Measurements from ENCODE around the gene IRX2.

IRX2 gene

GRCh38 chr5:2741956-2742355 lies 9.5 kb downstream of the IRX2 start:
- no peak for DNase-seq (ENCODE audit: low spot score)

DNA sequence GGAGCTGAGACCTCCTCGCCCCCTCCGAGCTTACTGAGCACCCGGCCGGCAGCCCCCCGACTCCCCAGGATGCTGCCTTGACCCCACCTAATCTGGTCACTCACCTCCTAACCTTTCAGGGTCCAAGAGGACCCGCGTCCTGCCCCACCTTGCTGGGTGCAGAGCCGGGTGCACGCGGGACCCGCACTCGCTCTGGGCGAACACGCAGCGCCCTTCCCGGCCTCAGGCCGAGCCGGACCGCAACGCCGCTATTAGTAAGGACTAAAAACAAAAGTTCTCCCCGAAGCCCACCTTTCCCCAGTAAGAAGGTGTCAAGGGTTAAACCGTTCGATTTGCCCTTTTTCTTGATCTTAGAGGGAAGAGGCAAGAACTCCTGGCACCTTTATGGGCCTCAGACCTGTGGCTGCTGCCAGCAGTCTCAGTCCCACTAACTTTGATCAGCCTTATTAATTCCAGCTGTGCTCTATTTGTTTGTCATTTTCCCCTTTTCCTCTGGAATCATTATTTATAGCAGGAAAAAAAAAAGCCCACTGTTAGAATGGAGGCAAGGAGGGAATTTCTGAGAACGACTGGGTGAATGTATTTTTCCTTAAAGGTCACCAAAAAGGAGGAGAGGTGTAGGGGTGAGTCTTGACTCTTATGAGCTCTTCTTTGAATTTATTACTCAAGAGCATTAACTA lies 10.5 kb downstream of the IRX2 start:
- DNase-seq (ENCODE audit: low spot score), result no peak

DNA sequence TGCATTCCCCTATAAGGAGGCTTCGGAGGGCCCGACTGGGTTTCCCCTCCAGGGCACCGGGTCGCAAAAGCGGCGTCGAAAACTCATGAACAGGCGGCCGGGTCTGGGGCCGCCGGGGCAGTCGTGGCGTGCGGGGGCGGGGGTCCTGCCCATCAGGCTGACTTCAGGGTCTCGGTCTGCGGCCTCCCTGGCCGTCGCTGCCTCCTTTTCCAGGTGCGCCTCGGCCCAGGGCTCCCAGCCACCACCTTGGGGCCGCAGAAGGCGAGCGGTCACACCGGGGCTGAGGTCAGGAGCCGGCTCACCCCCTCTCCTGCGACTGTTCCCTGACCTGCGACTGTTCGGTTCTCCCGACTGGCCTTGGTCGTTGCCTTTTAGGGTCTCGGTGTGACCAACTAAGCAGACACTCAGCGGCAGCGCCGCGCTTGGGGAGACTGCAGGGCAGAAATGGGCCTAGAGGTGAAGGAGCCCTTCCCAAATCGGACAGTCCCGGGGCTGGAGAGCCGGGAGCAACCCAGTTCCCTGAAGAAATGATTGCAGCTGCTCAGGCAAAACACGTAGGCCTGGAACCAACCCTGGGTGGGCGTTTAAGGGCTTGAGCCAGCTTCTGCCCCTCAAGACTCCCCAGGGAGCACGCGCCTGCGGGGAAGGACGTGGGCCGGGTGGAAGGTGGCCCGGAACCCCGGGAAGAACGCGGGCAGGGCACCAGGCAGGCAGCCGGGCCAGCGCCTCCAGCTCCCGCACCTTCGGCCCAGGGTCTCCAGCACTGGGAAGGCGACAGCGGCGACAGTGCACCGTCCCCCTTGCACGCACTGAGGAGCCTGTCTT lies 11.2 kb downstream of the IRX2 start:
- DNase-seq (ENCODE audit: low spot score), result no peak

GRCh38 chr5:2739360-2740050 lies 12.0 kb downstream of the IRX2 start:
- DNase-seq (ENCODE audit: low spot score), result no peak

DNA sequence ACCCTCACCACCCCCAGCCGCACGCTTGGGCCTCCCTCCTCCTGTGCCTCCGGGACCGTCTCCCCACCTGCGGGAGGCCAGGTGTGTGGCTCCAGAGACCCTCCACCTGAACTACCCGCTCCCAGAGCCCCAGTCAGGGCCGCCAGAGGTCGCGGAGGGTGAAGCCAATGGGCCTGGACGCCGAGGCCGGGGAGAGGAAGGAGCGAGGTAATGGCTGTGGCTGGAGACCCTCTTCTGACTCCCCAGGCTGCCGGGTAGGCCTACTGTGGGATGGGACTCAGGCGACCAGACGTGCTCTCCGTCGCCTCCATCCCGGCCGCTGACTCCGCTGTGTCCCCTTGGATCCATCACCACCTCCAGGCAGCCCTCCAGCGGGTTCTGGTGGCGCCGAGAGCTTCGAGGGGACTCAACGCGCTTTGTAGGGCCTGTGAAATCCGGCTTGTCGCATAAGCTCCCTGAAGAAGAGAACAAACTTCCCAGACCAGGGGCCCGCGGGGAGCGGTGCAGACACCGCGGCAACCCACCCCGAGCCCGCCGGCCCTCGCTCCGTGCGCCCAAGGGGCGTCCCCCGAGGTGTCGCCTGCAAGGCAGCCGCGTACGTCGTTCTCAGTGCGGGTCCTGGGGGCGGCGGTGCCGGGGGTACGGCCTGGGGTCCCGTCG lies 12.6 kb downstream of the IRX2 start:
- DNase-seq (ENCODE audit: low spot score), result no peak

DNA sequence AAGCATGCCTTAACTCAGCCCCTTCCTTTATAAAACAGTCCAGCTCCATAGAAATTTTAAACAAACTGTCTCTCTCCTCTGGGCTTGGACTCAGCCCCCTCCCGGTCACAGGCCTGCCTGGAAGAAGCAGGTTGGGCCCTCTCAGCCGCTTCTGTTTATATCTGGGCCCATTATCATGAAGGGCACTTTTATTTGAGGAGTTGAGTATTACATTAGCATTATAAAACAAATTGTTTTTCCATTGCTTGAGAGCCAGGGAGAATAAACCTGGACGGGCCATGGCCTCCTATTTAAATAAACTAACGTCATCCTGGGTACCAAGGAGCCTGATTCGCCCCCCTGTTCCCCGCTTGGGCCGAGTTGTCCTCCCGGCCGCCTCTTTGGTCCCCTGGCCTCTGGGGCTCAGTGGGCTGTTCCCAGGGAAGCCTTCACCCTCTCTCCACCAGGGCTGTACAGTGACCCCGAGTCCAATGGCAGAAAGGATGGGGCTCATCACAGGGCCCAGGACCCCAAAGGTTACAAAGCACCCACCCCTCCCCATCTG lies 13.2 kb downstream of the IRX2 start:
- DNase-seq (ENCODE audit: low spot score), result no peak

- DNase-seq (ENCODE audit: low spot score), result no peak
Observed at GRCh38 chr5:2737273-2738155, 14.0 kb downstream of the IRX2 start.

DNA sequence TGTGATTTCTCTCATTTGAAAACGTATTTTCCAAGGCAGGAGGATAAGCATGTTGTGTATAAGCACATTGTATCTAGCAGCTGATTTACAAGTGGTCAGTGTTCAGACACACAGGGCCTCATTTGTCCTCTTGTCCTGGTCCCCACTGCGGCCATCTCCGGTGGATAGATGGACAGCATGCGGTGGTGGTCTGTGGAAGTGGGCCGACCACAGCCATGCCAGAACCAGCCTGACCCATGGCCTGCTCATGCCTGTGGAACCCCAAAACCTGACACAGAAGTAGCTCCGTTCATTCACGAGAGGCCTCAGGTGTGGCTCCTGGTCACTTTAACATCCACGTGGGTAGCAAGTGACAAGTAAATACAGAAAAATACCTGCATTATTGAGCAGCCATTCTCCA lies 14.6 kb downstream of the IRX2 start:
- DNase-seq (ENCODE audit: low spot score), result no peak

DNA sequence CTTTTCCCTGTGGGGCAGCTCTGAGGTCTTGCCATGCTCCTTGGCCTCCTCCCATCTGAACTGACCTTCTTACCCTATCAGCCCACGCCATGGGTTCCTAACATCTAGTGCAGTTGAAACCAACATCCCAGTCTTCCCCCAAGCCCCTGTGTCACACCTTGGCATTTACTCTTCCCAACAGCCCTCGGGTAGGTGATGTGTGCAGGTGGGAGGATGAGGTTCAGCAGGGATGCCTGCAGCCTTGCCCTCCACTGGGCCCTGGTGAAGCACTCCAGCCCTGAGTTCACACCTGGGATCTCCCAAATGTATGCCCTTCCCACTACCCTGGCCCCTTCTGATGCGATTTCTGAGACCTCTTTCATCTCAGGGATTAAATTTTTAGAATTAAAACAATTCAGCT lies 15.5 kb downstream of the IRX2 start:
- no peak for DNase-seq (ENCODE audit: low spot score)

- DNase-seq (ENCODE audit: low spot score), result no peak
Observed at GRCh38 chr5:2732850-2733249, 18.6 kb downstream of the IRX2 start.

- no peak for DNase-seq (ENCODE audit: low spot score)
Observed at GRCh38 chr5:2732004-2732403, 19.5 kb downstream of the IRX2 start.

- DNase-seq (ENCODE audit: low spot score), result no peak
Observed at GRCh38 chr5:2729189-2729588, 22.3 kb downstream of the IRX2 start.

- DNase-seq (ENCODE audit: low spot score), result no peak
Observed at GRCh38 chr5:2727550-2727949, 23.9 kb downstream of the IRX2 start.

GRCh38 chr5:2725980-2726765 lies 25.3 kb downstream of the IRX2 start:
- DNase-seq (ENCODE audit: low spot score), result no peak

DNA sequence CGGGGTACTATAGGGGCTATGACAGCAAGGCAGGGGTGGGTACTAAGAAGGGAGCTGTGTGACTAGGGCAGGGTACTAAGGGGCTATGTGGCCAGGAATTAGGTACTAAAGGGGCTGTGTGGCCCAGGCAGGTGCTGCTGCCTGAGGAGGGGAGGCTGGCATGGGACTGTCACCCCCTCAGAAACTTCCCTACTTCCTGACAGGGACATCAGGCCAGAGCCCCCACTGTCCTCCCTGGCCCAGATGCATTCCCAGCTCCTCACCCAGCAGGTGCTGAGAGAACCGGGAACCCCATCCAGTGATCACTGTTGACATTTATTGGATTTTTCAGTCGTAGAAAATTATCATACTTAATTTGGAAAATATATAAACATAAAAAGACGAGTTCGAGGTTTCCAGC lies 26.6 kb downstream of the IRX2 start:
- no peak for DNase-seq (ENCODE audit: low spot score)

DNA sequence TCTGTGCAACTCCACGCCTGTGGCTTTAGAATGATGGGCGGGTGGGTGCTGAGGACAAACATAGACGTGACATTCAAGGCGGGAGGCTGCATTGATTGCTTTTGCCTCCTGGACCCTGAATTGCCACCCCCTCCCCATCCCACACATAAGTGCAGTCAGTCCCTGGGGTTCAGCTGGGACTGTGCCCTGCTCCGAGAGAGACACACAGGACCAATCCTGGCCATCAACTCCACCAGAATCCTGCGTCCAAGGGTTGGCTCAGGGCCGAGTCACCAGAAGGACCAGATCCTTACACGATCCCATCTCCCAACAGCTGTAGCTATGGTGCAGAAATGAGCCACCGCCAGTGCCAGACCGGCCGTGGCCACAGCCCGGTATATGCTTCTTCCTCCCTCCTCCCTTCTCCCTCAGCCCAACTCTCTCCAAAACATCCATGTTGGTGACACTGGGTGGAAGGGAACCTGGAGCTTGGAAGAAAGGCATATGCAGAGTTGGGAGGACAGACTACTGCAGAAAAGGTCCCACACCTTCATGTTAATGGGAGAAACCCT lies 27.4 kb downstream of the IRX2 start:
- DNase-seq (ENCODE audit: low spot score), result no peak

GRCh38 chr5:2722901-2723300 lies 28.6 kb downstream of the IRX2 start:
- DNase-seq (ENCODE audit: low spot score), result no peak

GRCh38 chr5:2721385-2722138 lies 29.9 kb downstream of the IRX2 start:
- DNase-seq (ENCODE audit: low spot score), result no peak

GRCh38 chr5:2719332-2719731 lies 32.1 kb downstream of the IRX2 start:
- DNase-seq (ENCODE audit: low spot score), result no peak

Measured in COLO829 (cell line).